ENCODE data around the gene CMTM5.
A peak's percentile ranks its signal among the peaks of the same experiment; 100 is the strongest.

Gene CMTM5

DNA sequence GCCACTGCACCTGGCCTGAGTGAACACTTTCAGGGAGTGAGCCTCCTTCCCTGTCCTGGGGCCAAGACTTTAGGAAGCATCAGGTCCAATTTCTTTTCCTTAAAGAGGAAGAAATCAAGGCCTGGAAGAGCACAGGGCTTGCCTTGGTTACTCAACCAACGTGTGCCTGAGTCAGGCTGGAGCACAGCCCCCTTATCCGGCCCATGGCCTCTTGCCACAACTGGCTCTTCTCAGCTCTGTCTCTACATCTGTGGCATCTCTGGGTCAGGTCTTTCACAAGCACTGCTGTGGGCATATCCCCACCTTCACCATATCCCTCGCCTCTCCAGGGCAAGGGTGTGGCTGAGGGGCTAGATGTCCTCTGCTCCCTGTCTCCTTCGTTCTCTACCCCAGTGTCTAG, 24.4 kb downstream of the CMTM5 start:
- H3K4me3 ChIP-seq (ENCODE audit: low read depth, low read length) = no peak overlapping the region
- TF ChIP-seq, protein P1, sequence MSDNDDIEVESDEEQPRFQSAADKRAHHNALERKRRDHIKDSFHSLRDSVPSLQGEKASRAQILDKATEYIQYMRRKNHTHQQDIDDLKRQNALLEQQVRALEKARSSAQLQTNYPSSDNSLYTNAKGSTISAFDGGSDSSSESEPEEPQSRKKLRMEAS (IDR thresholded peaks at IDR 0.05; ENCODE audit: low read depth, low read length) = no peak
- no peak for TF ChIP-seq POLR2A (IDR thresholded peaks at IDR 0.05; ENCODE audit: extremely low read depth, insufficient read length)
- TF ChIP-seq, protein P2, sequence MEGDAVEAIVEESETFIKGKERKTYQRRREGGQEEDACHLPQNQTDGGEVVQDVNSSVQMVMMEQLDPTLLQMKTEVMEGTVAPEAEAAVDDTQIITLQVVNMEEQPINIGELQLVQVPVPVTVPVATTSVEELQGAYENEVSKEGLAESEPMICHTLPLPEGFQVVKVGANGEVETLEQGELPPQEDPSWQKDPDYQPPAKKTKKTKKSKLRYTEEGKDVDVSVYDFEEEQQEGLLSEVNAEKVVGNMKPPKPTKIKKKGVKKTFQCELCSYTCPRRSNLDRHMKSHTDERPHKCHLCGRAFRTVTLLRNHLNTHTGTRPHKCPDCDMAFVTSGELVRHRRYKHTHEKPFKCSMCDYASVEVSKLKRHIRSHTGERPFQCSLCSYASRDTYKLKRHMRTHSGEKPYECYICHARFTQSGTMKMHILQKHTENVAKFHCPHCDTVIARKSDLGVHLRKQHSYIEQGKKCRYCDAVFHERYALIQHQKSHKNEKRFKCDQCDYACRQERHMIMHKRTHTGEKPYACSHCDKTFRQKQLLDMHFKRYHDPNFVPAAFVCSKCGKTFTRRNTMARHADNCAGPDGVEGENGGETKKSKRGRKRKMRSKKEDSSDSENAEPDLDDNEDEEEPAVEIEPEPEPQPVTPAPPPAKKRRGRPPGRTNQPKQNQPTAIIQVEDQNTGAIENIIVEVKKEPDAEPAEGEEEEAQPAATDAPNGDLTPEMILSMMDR (IDR thresholded peaks at IDR 0.05; ENCODE audit: low read depth, low read length) = no peak
- TF ChIP-seq MYC (IDR thresholded peaks at IDR 0.05; ENCODE audit: low read depth, low read length) = no peak
- DNase-seq (ENCODE audit: low read depth) = peak; percentile 16

DNA sequence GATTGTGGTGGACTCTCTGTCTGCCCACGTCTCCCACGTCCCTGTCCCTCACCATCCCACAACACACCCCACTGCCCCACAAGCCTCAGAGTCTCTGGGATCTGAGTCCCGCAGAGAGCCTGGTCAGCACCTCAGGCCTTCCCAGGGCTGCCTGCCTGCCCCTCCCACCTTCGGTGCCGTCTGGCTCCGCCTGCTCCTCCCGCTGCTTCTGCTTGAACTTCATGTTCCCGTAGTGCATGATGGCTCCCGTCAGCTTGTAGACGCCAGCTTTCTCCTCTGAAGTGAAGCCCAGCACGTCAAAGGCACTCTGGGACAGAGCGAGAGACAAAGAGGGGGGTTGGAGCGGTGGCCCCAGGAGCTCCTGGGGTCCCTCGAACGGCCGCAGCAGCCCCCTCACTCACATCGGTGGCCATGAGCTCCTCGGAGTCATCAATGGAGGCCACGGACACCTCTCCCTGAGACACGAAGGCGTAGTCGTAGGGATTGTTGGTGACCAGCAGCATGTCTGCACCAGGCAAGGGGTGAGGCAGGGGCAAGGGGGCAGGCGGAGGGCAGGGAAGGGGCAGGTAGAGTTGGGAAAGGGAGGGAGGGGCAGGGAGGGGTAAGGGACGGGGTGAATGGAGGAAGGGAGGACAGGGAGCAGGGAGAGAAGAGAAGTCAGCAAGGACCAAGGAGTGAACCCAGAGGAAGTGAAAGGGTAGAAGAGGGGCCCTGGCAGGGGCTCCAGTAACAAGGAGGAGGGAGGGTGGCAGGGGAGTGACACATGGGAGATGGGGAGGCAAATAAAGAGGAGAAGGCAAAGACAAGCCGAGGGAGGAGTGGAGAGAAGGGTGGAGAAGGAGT, 25.7 kb downstream of the CMTM5 start:
- TF ChIP-seq POLR2A (IDR thresholded peaks at IDR 0.05; ENCODE audit: extremely low read depth, insufficient read length) = no peak
- no peak overlapping the region for H3K4me3 ChIP-seq (ENCODE audit: low read depth, low read length)
- no peak for DNase-seq (ENCODE audit: low read depth)

DNA sequence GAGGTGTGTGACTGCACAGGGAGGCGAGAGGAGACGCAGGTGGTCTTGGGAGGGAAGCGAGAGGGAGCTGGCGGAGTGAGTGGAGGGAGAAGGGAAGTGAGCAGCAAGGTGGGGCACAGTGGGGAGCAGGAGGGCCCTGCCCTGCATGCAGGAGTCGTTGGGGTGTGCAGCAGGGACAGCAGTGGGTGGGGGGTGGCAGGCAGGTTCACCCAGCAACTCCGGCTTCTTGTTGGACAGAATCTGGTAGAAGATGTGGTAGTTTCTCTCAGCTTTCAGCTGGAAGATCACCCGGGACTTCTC, 26.2 kb downstream of the CMTM5 start:
- TF ChIP-seq, protein P2 (IDR thresholded peaks at IDR 0.05; ENCODE audit: low read depth, low read length) = no peak
- TF ChIP-seq POLR2A (IDR thresholded peaks at IDR 0.05; ENCODE audit: extremely low read depth, insufficient read length) (no peak), MYC (IDR thresholded peaks at IDR 0.05; ENCODE audit: low read depth, low read length) (no peak)
- TF ChIP-seq, protein P1 (IDR thresholded peaks at IDR 0.05; ENCODE audit: low read depth, low read length) = no peak
- no peak overlapping the region for H3K4me3 ChIP-seq (ENCODE audit: low read depth, low read length)
- DNase-seq (ENCODE audit: low read depth) = no peak

DNA sequence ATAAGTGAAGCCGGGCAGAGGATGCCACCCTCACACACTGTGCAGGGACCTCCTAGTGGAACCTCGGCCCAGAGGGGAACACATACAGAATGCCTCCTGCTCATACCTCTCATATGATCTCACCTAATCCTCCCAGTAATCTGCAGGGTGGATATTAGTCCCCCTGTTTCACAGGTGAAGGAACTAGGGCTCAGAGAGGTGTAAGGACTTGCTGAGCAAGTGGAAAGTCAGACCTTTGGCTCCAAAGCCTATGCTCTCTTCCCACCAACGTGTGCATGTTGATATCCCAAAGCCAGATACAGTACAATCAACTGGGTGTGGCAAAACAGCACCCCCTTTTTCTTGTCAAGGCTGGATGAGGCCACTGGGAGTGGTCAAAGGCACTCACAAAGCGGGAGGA, 27.1 kb downstream of the CMTM5 start:
- DNase-seq (ENCODE audit: low read depth) = no peak
- TF ChIP-seq, protein P1 (IDR thresholded peaks at IDR 0.05; ENCODE audit: low read depth, low read length) = no peak
- TF ChIP-seq MYC (IDR thresholded peaks at IDR 0.05; ENCODE audit: low read depth, low read length) (no peak), POLR2A (IDR thresholded peaks at IDR 0.05; ENCODE audit: extremely low read depth, insufficient read length) (no peak)
- TF ChIP-seq, protein P2 (IDR thresholded peaks at IDR 0.05; ENCODE audit: low read depth, low read length) = no peak
- H3K4me3 ChIP-seq (ENCODE audit: low read depth, low read length) = no peak overlapping the region

DNA sequence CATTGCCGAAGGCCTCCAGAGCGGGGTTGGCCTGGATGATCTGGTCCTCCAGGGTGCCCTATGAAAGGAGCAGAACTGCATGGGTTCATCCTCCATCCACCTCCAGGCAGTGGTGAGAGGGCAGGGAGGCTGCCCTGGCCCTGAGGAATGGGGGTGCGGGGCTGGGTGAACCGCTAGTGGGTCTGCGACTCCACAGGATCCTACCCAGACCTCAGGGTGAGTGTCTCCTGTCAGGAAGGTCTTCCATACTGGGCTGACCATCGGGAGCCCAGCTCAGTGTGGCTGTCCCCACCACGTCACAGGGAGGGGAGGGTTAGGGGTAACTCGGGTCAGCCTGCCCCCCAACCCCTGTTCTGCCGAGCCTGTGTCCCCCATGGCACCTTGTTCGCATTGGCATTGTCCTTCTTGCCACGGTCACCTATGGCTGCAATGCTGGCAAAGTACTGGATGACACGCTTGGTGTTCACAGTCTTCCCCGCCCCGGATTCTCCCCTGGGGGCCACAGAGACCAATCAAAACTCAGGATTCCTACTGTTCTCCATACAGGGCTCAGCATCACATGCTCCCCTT, 27.6 kb downstream of the CMTM5 start:
- no peak for DNase-seq (ENCODE audit: low read depth)
- H3K4me3 ChIP-seq (ENCODE audit: low read depth, low read length) = no peak overlapping the region
- TF ChIP-seq MYC (IDR thresholded peaks at IDR 0.05; ENCODE audit: low read depth, low read length) (no peak), POLR2A (IDR thresholded peaks at IDR 0.05; ENCODE audit: extremely low read depth, insufficient read length) (no peak)
- TF ChIP-seq, protein P1 (IDR thresholded peaks at IDR 0.05; ENCODE audit: low read depth, low read length) = no peak
- TF ChIP-seq, protein P2 (IDR thresholded peaks at IDR 0.05; ENCODE audit: low read depth, low read length) = no peak

DNA sequence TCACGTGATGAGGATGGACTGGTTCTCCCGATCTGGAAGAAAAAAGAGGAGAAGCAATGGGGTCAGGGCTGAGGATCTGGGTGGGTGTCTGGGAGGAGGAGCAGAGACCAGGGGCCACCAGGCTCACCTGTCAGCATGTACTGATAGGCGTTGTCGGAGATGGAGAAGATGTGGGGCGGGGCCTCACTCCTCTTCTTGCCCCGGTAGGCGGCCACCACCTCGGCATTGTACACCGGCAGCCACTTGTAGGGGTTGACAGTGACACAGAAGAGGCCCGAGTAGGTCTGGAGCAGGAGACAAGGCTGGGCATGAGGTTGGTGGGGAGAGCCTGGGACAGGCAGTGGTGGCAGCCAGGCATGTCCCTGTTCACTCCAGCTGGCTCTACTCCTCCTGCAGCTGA, 28.2 kb downstream of the CMTM5 start:
- no peak overlapping the region for H3K4me3 ChIP-seq (ENCODE audit: low read depth, low read length)
- TF ChIP-seq POLR2A (IDR thresholded peaks at IDR 0.05; ENCODE audit: extremely low read depth, insufficient read length) = no peak
- TF ChIP-seq, protein P2 (IDR thresholded peaks at IDR 0.05; ENCODE audit: low read depth, low read length) = no peak
- TF ChIP-seq, protein P1 (IDR thresholded peaks at IDR 0.05; ENCODE audit: low read depth, low read length) = no peak
- no peak for TF ChIP-seq MYC (IDR thresholded peaks at IDR 0.05; ENCODE audit: low read depth, low read length)
- DNase-seq (ENCODE audit: low read depth) = no peak
